CD4-positive, alpha-beta T cell (primary cell): ENCODE data around the gene NDRG2. TPM values are rescaled to one million over a fixed set of nuclear protein-coding genes. Genes with fewer than 3 reads are reported as not detected.
A peak's percentile ranks its signal among the peaks of the same experiment; 100 is the strongest.

Experiments
- ATAC-seq: fragments of 200-7000 bp; cut with Tn5 transposase; one replicate; pipeline ENCODE4 v1.10.0; 2022; ENCODE audit warnings: mild to moderate bottlenecking; ENCODE audit not compliant: poor library complexity
- CTCF ChIA-PET: fragments of 350-600 bp; sonication (Branson Sonifier 250); formaldehyde crosslinking; loops from one replicate; lab custom pipeline; 2021; ENCODE audit warnings: antibody characterized with exemption, inconsistent platforms; lab: Charles Lee
- POLR2A ChIA-PET: fragments of 350-600 bp; sonication (Branson Sonifier 250); formaldehyde crosslinking; loops from one replicate; lab custom pipeline; 2021; ENCODE audit warnings: antibody characterized with exemption, inconsistent platforms; lab: Charles Lee
- DNase-seq, 14 experiments: peaks; one replicate each; pipeline ENCODE4 v3.0.0-alpha.2; 2013 to 2020; ENCODE audit warnings: mixed read lengths in 2 of 14
- H3K27ac ChIP-seq, 2 donors: one replicate each; pipeline versions ENCODE4 v1.5.1 to v1.7.0; 2013; ENCODE audit warnings: low read length in 2 of 2, low read depth in 1 of 2, mild to moderate bottlenecking in 1 of 2
- H3K27me3 ChIP-seq, 2 experiments: 1 replicate in 1 of 2; 2 replicates in 1 of 2; pipeline versions ENCODE4 v1.6.1 to v1.7.0; 2013; ENCODE audit warnings: low read length in 2 of 2, control low read depth in 1 of 2, mild to moderate bottlenecking in 1 of 2, moderate library complexity in 1 of 2; ENCODE audit not compliant: insufficient read depth in 2 of 2, control insufficient read depth in 1 of 2
- H3K36me3 ChIP-seq: one replicate; pipeline ENCODE4 v1.6.1; 2013; ENCODE audit warnings: low read length, control low read depth; ENCODE audit not compliant: insufficient read depth
- H3K4me1 ChIP-seq: one replicate; pipeline ENCODE4 v1.6.1; 2013; ENCODE audit warnings: low read length, control low read depth; ENCODE audit not compliant: insufficient read depth
- H3K4me3 ChIP-seq: one replicate; pipeline ENCODE4 v1.5.1; 2013; ENCODE audit warnings: mild to moderate bottlenecking, low read length, moderate library complexity
- H3K9me3 ChIP-seq, 2 experiments: 1 replicate in 1 of 2; 2 replicates in 1 of 2; pipeline versions ENCODE4 v1.6.1 to v1.7.0; 2013; ENCODE audit warnings: low read length in 2 of 2, mild to moderate bottlenecking in 2 of 2, control low read depth in 1 of 2, moderate library complexity in 1 of 2; ENCODE audit not compliant: control insufficient read depth in 1 of 2, insufficient read depth in 1 of 2
- H3K27ac Mint-ChIP-seq: one replicate; pipeline ENCODE4 v1.8.0; 2020; ENCODE audit warnings: mixed read lengths
- H3K27me3 Mint-ChIP-seq: one replicate; pipeline ENCODE4 v1.8.0; 2021; ENCODE audit warnings: mixed read lengths
- H3K36me3 Mint-ChIP-seq: one replicate; pipeline ENCODE4 v1.8.0; 2021; ENCODE audit warnings: low read depth, mixed read lengths
- H3K4me1 Mint-ChIP-seq: one replicate; pipeline ENCODE4 v1.8.0; 2021; ENCODE audit warnings: low read depth, mixed read lengths
- H3K4me3 Mint-ChIP-seq: one replicate; pipeline ENCODE4 v1.8.0; 2020; ENCODE audit warnings: mild to moderate bottlenecking, mixed read lengths
- H3K9me3 Mint-ChIP-seq: one replicate; pipeline ENCODE4 v1.8.0; 2020; ENCODE audit warnings: mixed read lengths
- intact Hi-C, 2 experiments: fragments of 100-400 bp; cut with DNase I in 1 of 2; cut with micrococcal nuclease in 1 of 2; formaldehyde crosslinking; loops; one replicate each; pipeline versions ENCODE4 v1.15.1 to v1.9.0; 2023 to 2025; cut with DNase I, micrococcal nuclease
- total RNA-seq, 174 experiments: library from RNA in 2 of 174; stranded (reverse) in 2 of 174; gene quantifications; one replicate each; pipeline ENCODE4 v1.2.3 and lab custom pipeline; 2021 to 2026
- TF ChIP-seq, protein P1 (sequence below): fragments of 200-600 bp; IDR thresholded peaks from one replicate; pipeline ENCODE4 v1.8.0; 2022; ENCODE audit warnings: antibody characterized with exemption, mild to moderate bottlenecking

Gene NDRG2
- total RNA-seq, 2 experiments from 2014 or later = 26.7 to 28.6 TPM

DNA sequence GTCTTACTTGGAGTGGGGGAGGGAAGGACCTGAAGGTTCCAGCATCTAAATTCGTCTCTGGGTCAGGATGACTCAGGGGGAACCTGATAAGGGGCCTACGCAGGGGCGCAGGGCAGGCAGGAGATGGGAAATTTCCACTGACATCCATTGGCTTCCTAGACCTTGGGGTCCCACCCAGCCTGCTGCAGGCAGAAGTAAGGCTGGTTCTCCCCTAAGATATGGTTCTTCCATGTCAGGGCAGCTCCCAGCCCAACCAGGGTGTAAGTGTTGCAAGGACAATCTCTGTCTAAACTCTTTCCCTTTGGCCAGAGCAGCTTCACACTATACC lies 2.1 kb upstream of the NDRG2 start:
- intact Hi-C loops = no loop called here
- Mint-ChIP-seq H3K27me3 (no peaks in the 10 kb centered on the region), H3K4me3 (peak overlapping the region; percentile 82)

DNA sequence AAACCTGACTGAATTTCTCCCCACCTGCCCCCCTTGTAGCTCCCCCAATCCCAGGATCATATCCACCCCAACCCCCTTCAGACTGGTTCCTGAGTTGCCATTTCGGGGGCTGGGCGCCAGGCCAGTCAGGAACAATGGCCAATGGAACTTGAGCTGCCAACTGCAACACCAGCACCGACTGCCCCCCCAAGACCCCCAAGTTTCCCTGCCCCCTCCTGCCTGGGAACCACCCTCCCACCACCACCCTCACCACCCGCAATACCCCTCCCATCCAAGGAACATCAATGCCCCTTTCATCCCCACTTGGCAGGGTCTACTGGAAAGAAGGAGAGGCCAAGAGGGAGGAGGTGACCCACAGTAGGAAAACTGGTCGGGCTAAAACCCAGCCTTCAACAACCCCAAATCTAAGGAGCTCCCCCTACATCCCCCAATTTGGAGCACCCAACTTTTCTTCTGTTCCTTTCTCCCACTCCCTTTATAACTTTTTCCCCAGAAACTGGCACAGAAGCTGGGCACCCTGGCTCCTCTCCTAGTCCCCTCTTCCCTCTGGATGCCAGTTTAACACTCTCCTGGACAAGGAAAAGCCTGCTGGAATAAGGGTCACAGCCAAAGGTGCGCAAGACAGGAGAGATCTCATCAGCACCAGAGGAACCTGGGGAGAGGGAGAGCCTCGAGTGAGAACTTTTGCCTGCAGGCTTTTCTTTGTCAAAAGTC lies 1.6 kb upstream of the NDRG2 start:
- Histone ChIP-seq H3K27me3 (no peaks in the 10 kb centered on the region), H3K36me3 (no peaks in the 10 kb centered on the region), H3K9me3 (no peaks in the 10 kb centered on the region), H3K27ac (no peak overlapping the region), H3K4me1 (peaks cover 28% of the 10 kb centered on the region), H3K4me3 (no peak overlapping the region)
- no peaks in the 10 kb centered on the region for H3K27me3 Mint-ChIP-seq
- DNase-seq (no peak), ATAC-seq (no peak)
- H3K27ac Mint-ChIP-seq = peak overlapping the region; percentile 31
- H3K9me3 Mint-ChIP-seq = no peaks in the 10 kb centered on the region
- ChIA-PET CTCF (interaction anchor here (1.4 to 2.6 kb wide), 5 partner anchors 11 to 66 kb away, joined by 3 to 7 read pairs (median 5); no protein-coding TSS in a partner anchor), POLR2A (interaction anchor here (1.1 kb wide), 1 partner anchor 11 kb away, joined by 3 read pairs; no protein-coding TSS in a partner anchor)
- peak overlapping the region; percentile 82 for H3K4me3 Mint-ChIP-seq
- TF ChIP-seq, protein P1, sequence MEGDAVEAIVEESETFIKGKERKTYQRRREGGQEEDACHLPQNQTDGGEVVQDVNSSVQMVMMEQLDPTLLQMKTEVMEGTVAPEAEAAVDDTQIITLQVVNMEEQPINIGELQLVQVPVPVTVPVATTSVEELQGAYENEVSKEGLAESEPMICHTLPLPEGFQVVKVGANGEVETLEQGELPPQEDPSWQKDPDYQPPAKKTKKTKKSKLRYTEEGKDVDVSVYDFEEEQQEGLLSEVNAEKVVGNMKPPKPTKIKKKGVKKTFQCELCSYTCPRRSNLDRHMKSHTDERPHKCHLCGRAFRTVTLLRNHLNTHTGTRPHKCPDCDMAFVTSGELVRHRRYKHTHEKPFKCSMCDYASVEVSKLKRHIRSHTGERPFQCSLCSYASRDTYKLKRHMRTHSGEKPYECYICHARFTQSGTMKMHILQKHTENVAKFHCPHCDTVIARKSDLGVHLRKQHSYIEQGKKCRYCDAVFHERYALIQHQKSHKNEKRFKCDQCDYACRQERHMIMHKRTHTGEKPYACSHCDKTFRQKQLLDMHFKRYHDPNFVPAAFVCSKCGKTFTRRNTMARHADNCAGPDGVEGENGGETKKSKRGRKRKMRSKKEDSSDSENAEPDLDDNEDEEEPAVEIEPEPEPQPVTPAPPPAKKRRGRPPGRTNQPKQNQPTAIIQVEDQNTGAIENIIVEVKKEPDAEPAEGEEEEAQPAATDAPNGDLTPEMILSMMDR = no peak
- intact Hi-C loops = no loop called here
- H3K4me1 Mint-ChIP-seq = peaks cover 21% of the 10 kb centered on the region
- peaks cover 10% of the 10 kb centered on the region for H3K36me3 Mint-ChIP-seq

More for the DNA sequence above, 2.1 kb upstream of the NDRG2 start:
- H3K4me1 ChIP-seq = peaks cover 28% of the 10 kb centered on the region
- H3K4me3 ChIP-seq = no peak overlapping the region
- no peak for ATAC-seq
- no peaks in the 10 kb centered on the region for H3K9me3 ChIP-seq
- Mint-ChIP-seq H3K36me3 (peaks cover 5% of the 10 kb centered on the region), H3K4me1 (peaks cover 21% of the 10 kb centered on the region), H3K9me3 (no peaks in the 10 kb centered on the region), H3K27ac (peak overlapping the region; percentile 31)
- no peaks in the 10 kb centered on the region for H3K36me3 ChIP-seq
- no peaks in the 10 kb centered on the region for H3K27me3 ChIP-seq
- no peak overlapping the region for H3K27ac ChIP-seq
- TF ChIP-seq, protein P1 = no peak
- ChIA-PET CTCF (interaction anchor here (1.5 to 2.6 kb wide), 4 partner anchors 11 to 56 kb away, joined by 3 to 7 read pairs (median 4); no protein-coding TSS in a partner anchor), POLR2A (no interaction called here)
- DNase-seq = no peak

DNA sequence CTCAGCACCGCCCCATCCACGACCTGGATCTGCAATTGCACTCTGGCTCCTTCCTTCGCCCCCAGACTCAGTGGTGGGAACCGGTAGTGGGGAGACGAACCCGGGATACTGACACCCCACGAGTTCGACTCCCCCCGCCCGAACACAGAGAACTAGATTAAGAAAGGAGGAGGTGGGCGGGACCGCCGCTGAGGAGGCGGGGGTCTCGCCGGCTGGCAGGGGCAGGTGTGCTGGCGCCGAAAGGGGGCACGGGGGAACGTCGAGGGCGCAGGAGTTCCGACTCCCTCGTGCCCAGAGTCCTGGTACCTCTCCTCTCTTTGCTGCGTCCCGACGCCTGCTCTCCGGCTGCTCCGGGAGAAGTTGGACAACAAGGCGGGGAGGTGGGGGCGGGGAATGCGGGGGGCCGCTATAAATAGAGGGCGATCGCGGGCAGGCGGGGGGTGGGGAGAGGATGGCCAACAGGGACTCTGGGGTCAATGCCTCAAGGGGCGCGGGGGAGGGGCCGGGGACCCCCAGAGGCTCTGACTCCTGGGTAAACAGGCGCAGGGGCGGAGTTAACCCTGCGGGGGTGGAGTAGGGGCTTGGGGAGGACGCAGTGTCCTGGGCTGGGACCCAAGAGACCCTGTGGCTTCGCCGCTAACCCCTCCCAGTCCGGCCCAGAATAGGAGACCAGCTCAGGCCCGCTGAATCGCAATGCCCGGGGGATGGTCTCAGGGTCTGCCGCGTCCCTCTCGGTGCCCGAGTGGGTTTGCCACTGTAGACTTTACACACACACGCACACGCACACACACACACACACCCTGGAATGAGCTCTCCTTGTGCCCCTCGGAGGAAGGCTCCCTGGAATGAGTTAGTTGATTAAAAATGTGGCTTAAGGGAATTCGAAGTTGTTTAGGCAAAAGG lies 761 bp upstream of the NDRG2 start:
- TF ChIP-seq, protein P1 = no peak
- Mint-ChIP-seq H3K9me3 (no peaks in the 10 kb centered on the region), H3K27me3 (no peaks in the 10 kb centered on the region), H3K27ac (peak overlapping the region; percentile 74), H3K4me1 (peaks cover 21% of the 10 kb centered on the region), H3K4me3 (peak overlapping the region; percentile 93), H3K36me3 (peaks cover 15% of the 10 kb centered on the region)
- Histone ChIP-seq H3K36me3 (peaks cover 3% of the 10 kb centered on the region), H3K27ac (no peak overlapping the region), H3K9me3 (no peaks in the 10 kb centered on the region), H3K27me3 (no peaks in the 10 kb centered on the region), H3K4me1 (peaks cover 28% of the 10 kb centered on the region), H3K4me3 (peak overlapping the region; percentile 94)
- intact Hi-C loops = no loop called here
- peak in 3 of 14 experiments; percentile 11 to 40 (median 23) for DNase-seq
- ATAC-seq = no peak
- POLR2A ChIA-PET = interaction anchor here (1.1 to 2.4 kb wide), 3 partner anchors 10 to 342 kb away, joined by 3 to 19 read pairs (median 3); partner anchors contain the start of gene RNASE4
- CTCF ChIA-PET = interaction anchor here (1.1 to 2.6 kb wide), 8 partner anchors 10 to 78 kb away, joined by 3 to 14 read pairs (median 6); no protein-coding TSS in a partner anchor
